MM.1S (cell line): Measurements from ENCODE around the gene MAST3.

Experiments used
- CTCF ChIP-seq: fragments of 300-600 bp; sonication (generic); IDR thresholded peaks from 2 replicates; pipeline ENCODE4 v1.5.1; 2016; ENCODE audit warnings: antibody characterized with exemption, low read length, mixed read lengths
- EZH2 ChIP-seq: fragments of 300-600 bp; sonication (generic); optimal IDR thresholded peaks from 2 replicates; pipeline ENCODE3; 2017; ENCODE audit warnings: low read depth, mild to moderate bottlenecking, antibody characterized with exemption, low read length, mixed read lengths
- EZH2phosphoT487 ChIP-seq: fragments of 300-600 bp; sonication (generic); IDR thresholded peaks from 2 replicates; pipeline ENCODE4 v1.6.1; 2018; ENCODE audit warnings: antibody characterized with exemption, low read length

GRCh38 chr19:18159810-18160209 lies 62.2 kb downstream of the MAST3 start:
- TF ChIP-seq EZH2 = no peak
- TF ChIP-seq CTCF = no peak
- no peak for TF ChIP-seq EZH2phosphoT487
